Neuron (in vitro differentiated cells): Measurements from ENCODE around the gene HEPHL1.

Source experiments
- H2AFZ ChIP-seq: one replicate; pipeline ENCODE4 v1.6.1; 2013; ENCODE audit warnings: low read depth, mild to moderate bottlenecking, inconsistent platforms, low read length, moderate library complexity
- H3K27me3 ChIP-seq: one replicate; pipeline ENCODE4 v1.6.1; 2013; ENCODE audit warnings: low read length; ENCODE audit not compliant: insufficient read depth
- H3K36me3 ChIP-seq: one replicate; pipeline ENCODE4 v1.6.1; 2013; ENCODE audit warnings: low read length; ENCODE audit not compliant: insufficient read depth
- H3K4me1 ChIP-seq: one replicate; pipeline ENCODE4 v1.6.1; 2013; ENCODE audit warnings: low read length; ENCODE audit not compliant: insufficient read depth
- H3K4me3 ChIP-seq: 2 replicates; pipeline ENCODE4 v1.5.1; 2013; ENCODE audit warnings: mild to moderate bottlenecking, low read length, moderate library complexity
- H3K9me3 ChIP-seq: one replicate; pipeline ENCODE4 v1.6.1; 2013; ENCODE audit warnings: low read length

Gene HEPHL1

GRCh38 chr11:94000659-94001058, 20.5 kb upstream of the HEPHL1 start:
- no peaks in the 10 kb centered on the region for H3K9me3 ChIP-seq
- no peaks in the 10 kb centered on the region for H3K27me3 ChIP-seq
- H3K36me3 ChIP-seq: no peaks in the 10 kb centered on the region
- no peak overlapping the region for H3K4me3 ChIP-seq
- no peak overlapping the region for H2AFZ ChIP-seq
- H3K4me1 ChIP-seq: no peaks in the 10 kb centered on the region

GRCh38 chr11:94002226-94002625, 18.9 kb upstream of the HEPHL1 start:
- Histone ChIP-seq H3K27me3 (no peaks in the 10 kb centered on the region), H3K4me3 (no peak overlapping the region), H3K36me3 (no peaks in the 10 kb centered on the region), H3K9me3 (no peaks in the 10 kb centered on the region), H2AFZ (no peak overlapping the region), H3K4me1 (no peaks in the 10 kb centered on the region)

- Histone ChIP-seq H2AFZ (no peak overlapping the region), H3K36me3 (no peaks in the 10 kb centered on the region), H3K9me3 (no peaks in the 10 kb centered on the region), H3K4me3 (no peak overlapping the region), H3K27me3 (no peaks in the 10 kb centered on the region), H3K4me1 (no peaks in the 10 kb centered on the region)
These were observed 13.7 kb upstream of the HEPHL1 start for GRCh38 chr11:94007426-94007825.

GRCh38 chr11:94007906-94008305, 13.2 kb upstream of the HEPHL1 start:
- Histone ChIP-seq H3K4me3 (no peak overlapping the region), H3K27me3 (no peaks in the 10 kb centered on the region), H3K4me1 (no peaks in the 10 kb centered on the region)

GRCh38 chr11:94010136-94010535, 11.0 kb upstream of the HEPHL1 start:
- H3K4me3 ChIP-seq: no peak overlapping the region
- no peaks in the 10 kb centered on the region for H3K36me3 ChIP-seq
- no peak overlapping the region for H2AFZ ChIP-seq
- H3K4me1 ChIP-seq: no peaks in the 10 kb centered on the region
- H3K27me3 ChIP-seq: no peaks in the 10 kb centered on the region
- H3K9me3 ChIP-seq: no peaks in the 10 kb centered on the region

More at GRCh38 chr11:94007906-94008305, 13.2 kb upstream of the HEPHL1 start:
- Histone ChIP-seq H2AFZ (no peak overlapping the region), H3K36me3 (no peaks in the 10 kb centered on the region), H3K9me3 (no peaks in the 10 kb centered on the region)

GRCh38 chr11:94011478-94011877, 9.7 kb upstream of the HEPHL1 start:
- Histone ChIP-seq H3K36me3 (no peaks in the 10 kb centered on the region), H3K9me3 (no peaks in the 10 kb centered on the region), H3K4me3 (no peak overlapping the region), H3K4me1 (no peaks in the 10 kb centered on the region), H2AFZ (no peak overlapping the region), H3K27me3 (no peaks in the 10 kb centered on the region)

- no peak overlapping the region for H3K4me3 ChIP-seq
- no peaks in the 10 kb centered on the region for H3K36me3 ChIP-seq
- H3K27me3 ChIP-seq: no peaks in the 10 kb centered on the region
- no peaks in the 10 kb centered on the region for H3K9me3 ChIP-seq
- H2AFZ ChIP-seq: no peak overlapping the region
- H3K4me1 ChIP-seq: no peaks in the 10 kb centered on the region
These were observed 3.7 kb upstream of the HEPHL1 start for GRCh38 chr11:94017446-94017845.

GRCh38 chr11:94018721-94019120, 2.4 kb upstream of the HEPHL1 start:
- Histone ChIP-seq H3K36me3 (no peaks in the 10 kb centered on the region), H3K4me1 (no peaks in the 10 kb centered on the region), H3K4me3 (no peak overlapping the region), H2AFZ (no peak overlapping the region), H3K27me3 (no peaks in the 10 kb centered on the region), H3K9me3 (no peaks in the 10 kb centered on the region)

GRCh38 chr11:94023856-94024255, 2.7 kb downstream of the HEPHL1 start:
- Histone ChIP-seq H3K4me3 (no peak overlapping the region), H3K9me3 (no peaks in the 10 kb centered on the region), H2AFZ (no peak overlapping the region), H3K36me3 (no peaks in the 10 kb centered on the region), H3K27me3 (no peaks in the 10 kb centered on the region), H3K4me1 (no peaks in the 10 kb centered on the region)

GRCh38 chr11:94024547-94024946, 3.4 kb downstream of the HEPHL1 start:
- Histone ChIP-seq H3K9me3 (no peaks in the 10 kb centered on the region), H2AFZ (no peak overlapping the region), H3K27me3 (no peaks in the 10 kb centered on the region), H3K4me3 (no peak overlapping the region), H3K36me3 (no peaks in the 10 kb centered on the region), H3K4me1 (no peaks in the 10 kb centered on the region)

GRCh38 chr11:94025690-94026394, 4.7 kb downstream of the HEPHL1 start:
- Histone ChIP-seq H3K4me3 (no peak overlapping the region), H3K4me1 (no peaks in the 10 kb centered on the region), H3K36me3 (no peaks in the 10 kb centered on the region), H3K9me3 (no peaks in the 10 kb centered on the region), H2AFZ (no peak overlapping the region), H3K27me3 (no peaks in the 10 kb centered on the region)

GRCh38 chr11:94027210-94027609, 6.1 kb downstream of the HEPHL1 start:
- H3K9me3 ChIP-seq: no peaks in the 10 kb centered on the region
- H3K4me1 ChIP-seq: no peaks in the 10 kb centered on the region
- H3K4me3 ChIP-seq: no peak overlapping the region
- H3K36me3 ChIP-seq: no peaks in the 10 kb centered on the region
- H2AFZ ChIP-seq: no peak overlapping the region
- no peaks in the 10 kb centered on the region for H3K27me3 ChIP-seq

GRCh38 chr11:94028436-94028835, 7.3 kb downstream of the HEPHL1 start:
- no peaks in the 10 kb centered on the region for H3K27me3 ChIP-seq

GRCh38 chr11:94030059-94030458, 8.9 kb downstream of the HEPHL1 start:
- Histone ChIP-seq H3K36me3 (no peaks in the 10 kb centered on the region), H3K4me1 (no peaks in the 10 kb centered on the region), H3K9me3 (no peaks in the 10 kb centered on the region), H2AFZ (no peak overlapping the region), H3K27me3 (no peaks in the 10 kb centered on the region), H3K4me3 (no peak overlapping the region)

More at GRCh38 chr11:94028436-94028835, 7.3 kb downstream of the HEPHL1 start:
- Histone ChIP-seq H3K4me3 (no peak overlapping the region), H3K9me3 (no peaks in the 10 kb centered on the region), H2AFZ (no peak overlapping the region), H3K4me1 (no peaks in the 10 kb centered on the region), H3K36me3 (no peaks in the 10 kb centered on the region)
